WERI-Rb-1 (cell line): ENCODE measurements around the gene CAPS2.

ENCODE experiments used
- DNase-seq: peaks from one replicate; pipeline ENCODE4 v3.0.0-alpha.2; 2020
- H3K27ac ChIP-seq: fragments of 250-450 bp; sonication (Bioruptor Pico); 2 replicates; pipeline ENCODE4 v1.5.1; 2020; ENCODE audit warnings: mild to moderate bottlenecking, moderate library complexity
- H3K27me3 ChIP-seq: fragments of 250-450 bp; sonication (Bioruptor Pico); 2 replicates; pipeline ENCODE4 v1.5.1; 2021; ENCODE audit warnings: mild to moderate bottlenecking, low read depth, moderate library complexity; ENCODE audit not compliant: insufficient read depth, severe bottlenecking
- H3K36me3 ChIP-seq: fragments of 250-450 bp; sonication (Bioruptor Pico); 2 replicates; pipeline ENCODE4 v1.5.1; 2020; ENCODE audit warnings: mild to moderate bottlenecking, moderate library complexity
- H3K4me3 ChIP-seq: 2 replicates; pipeline ENCODE4 v1.5.1; 2011; ENCODE audit warnings: low read depth, mild to moderate bottlenecking, control low read depth, low read length
- H3K9me3 ChIP-seq: fragments of 250-450 bp; sonication (Bioruptor Pico); 2 replicates; pipeline ENCODE4 v1.5.1; 2021; ENCODE audit warnings: mild to moderate bottlenecking, moderate library complexity; ENCODE audit not compliant: severe bottlenecking
- TF ChIP-seq, protein P1 (sequence below): IDR thresholded peaks from 2 replicates; pipeline ENCODE4 v1.5.1; 2011; ENCODE audit warnings: low read depth, mild to moderate bottlenecking, control low read depth, inconsistent platforms, low read length

CAPS2 gene

DNA sequence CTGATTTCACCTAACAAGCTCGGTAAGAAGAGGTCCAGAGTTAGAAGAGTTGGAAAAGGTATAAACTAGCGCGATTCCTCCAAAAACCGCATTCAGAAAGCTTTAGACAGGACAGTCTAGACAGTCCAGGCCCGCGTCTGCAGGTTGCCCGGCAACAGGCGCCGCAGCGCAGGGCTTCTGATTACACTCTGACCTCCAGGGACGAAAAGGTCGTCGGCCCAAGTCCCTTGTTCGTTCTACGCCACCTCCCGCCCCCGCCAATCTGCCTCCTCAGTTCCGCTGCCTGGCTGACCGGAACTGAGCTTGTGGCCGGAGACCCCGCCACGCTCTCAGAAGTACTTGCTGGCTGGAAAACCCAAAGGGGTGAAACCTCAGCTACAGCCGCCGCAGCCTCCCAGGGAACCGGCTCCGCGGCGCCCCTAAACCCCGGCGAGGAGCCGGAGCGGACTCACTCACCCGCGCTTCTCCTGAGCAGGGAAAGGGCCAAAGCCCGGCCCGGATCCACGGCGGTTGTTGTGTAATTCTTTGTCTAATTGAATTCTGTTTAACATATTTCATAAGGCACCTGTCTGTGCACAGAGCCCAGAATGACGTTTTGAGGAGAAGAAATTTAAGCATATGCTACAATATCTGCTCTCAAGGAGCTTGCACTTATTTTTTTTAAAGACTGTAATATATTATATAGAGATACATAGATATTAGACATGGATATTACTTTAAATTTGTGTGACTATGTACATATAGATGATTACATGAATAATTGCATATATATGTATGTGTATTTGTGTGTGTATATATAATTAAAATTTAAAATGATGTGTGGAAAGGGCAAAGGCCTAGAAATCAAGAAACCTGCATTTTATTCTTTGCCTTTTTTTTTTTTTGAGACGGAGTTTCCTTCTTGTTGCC, at the start of gene CAPS2:
Gene CAPS2 (minus strand): TSS at position 407 of the 909 bp plus-strand sequence. CDS start 3,826 bp downstream, outside the sequence.
- peak within 1 kb of the TSS; percentile 55 for H3K27ac ChIP-seq
- H3K4me3 ChIP-seq, result peak within 1 kb of the TSS; percentile 71
- H3K27me3 ChIP-seq, result no peaks in the 10 kb centered on the region
- H3K36me3 ChIP-seq, result no peaks in the 10 kb centered on the region
- DNase-seq, result peak; percentile 88
- no peaks in the 10 kb centered on the region for H3K9me3 ChIP-seq
- TF ChIP-seq, protein P1, sequence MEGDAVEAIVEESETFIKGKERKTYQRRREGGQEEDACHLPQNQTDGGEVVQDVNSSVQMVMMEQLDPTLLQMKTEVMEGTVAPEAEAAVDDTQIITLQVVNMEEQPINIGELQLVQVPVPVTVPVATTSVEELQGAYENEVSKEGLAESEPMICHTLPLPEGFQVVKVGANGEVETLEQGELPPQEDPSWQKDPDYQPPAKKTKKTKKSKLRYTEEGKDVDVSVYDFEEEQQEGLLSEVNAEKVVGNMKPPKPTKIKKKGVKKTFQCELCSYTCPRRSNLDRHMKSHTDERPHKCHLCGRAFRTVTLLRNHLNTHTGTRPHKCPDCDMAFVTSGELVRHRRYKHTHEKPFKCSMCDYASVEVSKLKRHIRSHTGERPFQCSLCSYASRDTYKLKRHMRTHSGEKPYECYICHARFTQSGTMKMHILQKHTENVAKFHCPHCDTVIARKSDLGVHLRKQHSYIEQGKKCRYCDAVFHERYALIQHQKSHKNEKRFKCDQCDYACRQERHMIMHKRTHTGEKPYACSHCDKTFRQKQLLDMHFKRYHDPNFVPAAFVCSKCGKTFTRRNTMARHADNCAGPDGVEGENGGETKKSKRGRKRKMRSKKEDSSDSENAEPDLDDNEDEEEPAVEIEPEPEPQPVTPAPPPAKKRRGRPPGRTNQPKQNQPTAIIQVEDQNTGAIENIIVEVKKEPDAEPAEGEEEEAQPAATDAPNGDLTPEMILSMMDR, result no peak

DNA sequence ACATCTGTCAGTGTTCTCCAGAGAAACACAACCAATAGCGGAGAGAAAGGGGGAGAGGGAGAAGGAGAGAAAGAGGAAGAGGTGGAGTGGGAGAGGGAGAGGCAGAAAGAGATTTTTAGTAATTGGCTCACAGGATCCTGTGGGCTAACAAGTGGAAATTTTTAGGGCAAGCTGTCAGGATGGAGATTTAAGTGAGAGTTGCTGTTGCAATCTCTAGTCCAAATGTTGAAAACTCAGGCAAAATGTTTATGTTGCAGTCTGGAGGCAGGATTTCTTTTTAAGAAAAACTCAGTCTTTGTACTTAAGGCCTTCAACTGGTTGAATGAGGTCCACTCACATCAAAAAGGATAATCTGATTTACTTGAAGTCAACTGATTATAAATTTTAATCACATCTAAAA, 48.2 kb upstream of the CAPS2 start:
- TF ChIP-seq, protein P1, result no peak
- Histone ChIP-seq H3K4me3 (no peak overlapping the region), H3K36me3 (no peaks in the 10 kb centered on the region), H3K27me3 (no peaks in the 10 kb centered on the region), H3K9me3 (no peaks in the 10 kb centered on the region), H3K27ac (no peak overlapping the region)
- no peak for DNase-seq

DNA sequence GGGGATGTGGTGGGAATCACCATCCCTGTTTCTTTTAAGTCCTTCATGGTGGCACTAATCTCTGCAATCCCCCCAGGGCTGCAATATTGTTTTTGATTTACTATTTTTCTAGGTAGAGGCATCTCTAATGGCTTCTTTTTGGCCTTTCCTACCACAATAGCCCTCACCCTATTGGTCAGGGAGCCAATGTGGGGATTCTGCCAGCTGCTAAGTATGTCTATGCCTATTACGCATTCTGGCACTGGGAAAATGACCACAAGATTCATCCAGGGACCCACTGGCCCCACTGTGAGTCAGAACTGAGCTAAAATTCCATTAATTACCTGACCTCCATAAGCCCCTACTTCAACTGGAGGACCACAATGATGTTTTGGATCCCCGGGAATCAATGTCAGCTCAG, 44.8 kb upstream of the CAPS2 start:
- TF ChIP-seq, protein P1, result no peak
- Histone ChIP-seq H3K27me3 (no peaks in the 10 kb centered on the region), H3K27ac (no peak overlapping the region), H3K36me3 (no peaks in the 10 kb centered on the region), H3K4me3 (no peak overlapping the region), H3K9me3 (no peaks in the 10 kb centered on the region)
- DNase-seq, result no peak

DNA sequence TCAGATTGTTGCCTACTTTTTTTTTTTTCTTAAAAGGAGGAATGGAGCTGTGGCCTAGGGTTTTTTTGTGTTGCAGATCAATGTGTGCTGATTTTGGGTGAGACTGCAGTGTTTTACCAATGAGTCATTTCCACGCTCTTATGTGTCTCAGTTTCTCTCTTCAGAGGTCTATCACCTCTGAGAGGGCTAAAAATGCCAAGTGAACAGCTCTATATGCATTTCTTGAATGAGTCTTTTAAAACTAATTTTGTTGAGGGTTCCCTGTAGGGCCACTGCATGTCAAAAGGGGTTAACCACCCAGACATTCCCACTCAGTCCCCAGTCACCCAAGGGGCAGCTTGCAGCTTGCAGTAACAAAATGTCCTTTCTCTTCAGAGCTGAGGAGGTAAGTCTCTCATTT, 36.5 kb upstream of the CAPS2 start:
- TF ChIP-seq, protein P1, result no peak
- H3K27me3 ChIP-seq, result no peaks in the 10 kb centered on the region
- H3K27ac ChIP-seq, result no peak overlapping the region
- no peaks in the 10 kb centered on the region for H3K36me3 ChIP-seq
- H3K9me3 ChIP-seq, result no peaks in the 10 kb centered on the region
- H3K4me3 ChIP-seq, result no peak overlapping the region
- DNase-seq, result no peak

DNA sequence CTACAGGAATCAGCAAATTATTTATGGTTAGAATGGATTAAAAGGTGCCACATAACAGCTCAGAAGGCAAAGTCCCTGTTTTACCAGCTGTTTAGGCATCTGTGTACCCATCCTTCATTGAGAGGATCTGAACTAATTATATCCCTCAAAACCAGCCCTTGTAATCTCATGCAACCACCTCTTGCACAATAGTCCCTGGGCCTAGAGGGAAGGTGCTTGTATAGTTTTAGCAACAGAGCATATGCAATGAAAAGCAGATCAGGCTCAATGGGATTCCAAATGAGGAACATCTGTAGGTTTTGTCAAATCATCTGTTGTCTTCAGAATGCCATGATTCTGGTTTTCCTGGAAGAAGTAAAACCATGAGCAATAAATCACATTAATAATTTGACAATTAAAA, 34.8 kb upstream of the CAPS2 start:
- Histone ChIP-seq H3K4me3 (no peak overlapping the region), H3K9me3 (no peaks in the 10 kb centered on the region), H3K27me3 (no peaks in the 10 kb centered on the region), H3K36me3 (no peaks in the 10 kb centered on the region), H3K27ac (no peak overlapping the region)
- TF ChIP-seq, protein P1, result no peak
- no peak for DNase-seq
